ENCODE results near the gene CHIC1. TPM values are rescaled to one million over a fixed set of nuclear protein-coding genes. Genes with fewer than 3 reads are reported as not detected.
"Not testable (repeated sequence)": the region's sequence is repeated elsewhere in the genome, so short reads cannot be mapped to it uniquely, and the experiment has no call there.

The CHIC1 gene
- 13.4 TPM for total RNA-seq
- long read RNA-seq, full-length matches to known transcripts, result 3 of 4 reads
- long read RNA-seq, partial matches to known transcripts, result 0 of 4 reads
- long read RNA-seq, other reads (novel, unspliced or antisense), result 1 of 4 reads

DNA sequence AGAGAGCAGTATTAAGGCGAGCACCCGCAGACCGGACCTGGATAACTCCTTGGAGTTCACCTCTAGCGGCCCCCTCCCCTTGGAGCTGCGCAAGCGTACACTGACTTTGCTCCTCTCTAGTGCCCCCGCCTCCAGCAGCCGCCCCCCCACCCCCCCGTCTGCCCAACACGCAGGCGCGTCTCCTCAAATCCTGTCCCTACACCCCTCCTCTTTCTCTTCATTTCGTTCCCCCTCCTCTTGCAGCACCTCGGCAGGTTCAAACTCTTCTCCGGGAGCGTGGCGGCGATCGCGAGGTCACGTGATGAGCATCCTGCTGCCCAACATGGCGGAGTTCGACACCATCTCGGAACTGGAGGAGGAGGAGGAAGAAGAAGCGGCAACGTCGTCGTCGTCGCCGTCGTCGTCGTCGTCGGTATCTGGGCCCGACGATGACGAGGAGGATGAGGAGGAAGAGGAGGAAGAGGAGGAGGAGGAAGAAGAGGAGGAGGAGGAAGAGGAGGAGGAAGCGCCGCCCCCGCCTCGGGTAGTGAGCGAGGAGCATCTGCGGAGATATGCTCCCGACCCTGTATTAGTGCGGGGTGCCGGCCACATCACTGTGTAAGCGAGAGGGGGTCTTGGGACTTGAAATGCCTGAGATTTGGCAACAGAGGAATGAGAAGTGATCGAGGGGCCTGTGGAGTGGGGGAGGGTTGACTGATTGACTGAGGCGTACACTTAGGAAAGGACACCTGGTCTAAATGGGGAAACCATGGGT lies at the start of gene CHIC1:
TSS of gene CHIC1 (plus strand) at position 214 of the 754 bp plus-strand sequence. CDS start at position 302, 88 bp downstream.
- Histone ChIP-seq H3K4me3 (peak within 1 kb of the TSS; percentile 72), H3K27ac (replicated peaks) (peak within 1 kb of the TSS; percentile 88), H3K4me1 (peaks cover 14% of the 10 kb centered on the region), H3K27me3 (ENCODE audit: low read depth) (no peaks in the 10 kb centered on the region), H3K9me3 (replicated peaks) (no peaks in the 10 kb centered on the region), H3K36me3 (no peaks in the 10 kb centered on the region)
- peak; percentile 47 for DNase-seq
- TF ChIP-seq, protein P1, sequence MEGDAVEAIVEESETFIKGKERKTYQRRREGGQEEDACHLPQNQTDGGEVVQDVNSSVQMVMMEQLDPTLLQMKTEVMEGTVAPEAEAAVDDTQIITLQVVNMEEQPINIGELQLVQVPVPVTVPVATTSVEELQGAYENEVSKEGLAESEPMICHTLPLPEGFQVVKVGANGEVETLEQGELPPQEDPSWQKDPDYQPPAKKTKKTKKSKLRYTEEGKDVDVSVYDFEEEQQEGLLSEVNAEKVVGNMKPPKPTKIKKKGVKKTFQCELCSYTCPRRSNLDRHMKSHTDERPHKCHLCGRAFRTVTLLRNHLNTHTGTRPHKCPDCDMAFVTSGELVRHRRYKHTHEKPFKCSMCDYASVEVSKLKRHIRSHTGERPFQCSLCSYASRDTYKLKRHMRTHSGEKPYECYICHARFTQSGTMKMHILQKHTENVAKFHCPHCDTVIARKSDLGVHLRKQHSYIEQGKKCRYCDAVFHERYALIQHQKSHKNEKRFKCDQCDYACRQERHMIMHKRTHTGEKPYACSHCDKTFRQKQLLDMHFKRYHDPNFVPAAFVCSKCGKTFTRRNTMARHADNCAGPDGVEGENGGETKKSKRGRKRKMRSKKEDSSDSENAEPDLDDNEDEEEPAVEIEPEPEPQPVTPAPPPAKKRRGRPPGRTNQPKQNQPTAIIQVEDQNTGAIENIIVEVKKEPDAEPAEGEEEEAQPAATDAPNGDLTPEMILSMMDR (IDR thresholded peaks at IDR 0.05; ENCODE audit: borderline replicate concordance), result no peak
- intact Hi-C loops (cut with micrococcal nuclease), result no loop called here

DNA sequence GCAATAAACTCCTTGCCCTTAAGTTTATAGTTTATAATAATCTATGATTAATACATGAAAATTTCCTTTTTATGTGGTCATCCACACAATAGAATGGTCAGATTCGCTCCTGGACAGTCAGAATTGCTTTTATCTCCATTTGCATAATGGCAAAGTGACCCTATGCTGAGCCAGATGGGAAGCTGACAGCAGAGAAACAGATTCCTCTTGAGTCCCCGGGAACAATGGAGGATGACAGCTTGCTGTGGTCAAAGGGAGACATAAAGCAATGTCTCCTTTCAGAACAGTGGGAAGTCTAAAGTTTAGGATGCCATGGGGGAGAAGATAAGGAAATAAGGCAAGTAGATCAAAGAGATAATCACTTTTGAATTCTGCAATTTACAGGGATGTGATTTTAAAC lies 40.2 kb upstream of the CHIC1 start:
- H3K9me3 ChIP-seq (replicated peaks); H3K27ac ChIP-seq (replicated peaks); H3K4me3 ChIP-seq; H3K4me1 ChIP-seq; H3K36me3 ChIP-seq; intact Hi-C loops (cut with micrococcal nuclease); H3K27me3 ChIP-seq (ENCODE audit: low read depth); DNase-seq: not testable (repeated sequence)

DNA sequence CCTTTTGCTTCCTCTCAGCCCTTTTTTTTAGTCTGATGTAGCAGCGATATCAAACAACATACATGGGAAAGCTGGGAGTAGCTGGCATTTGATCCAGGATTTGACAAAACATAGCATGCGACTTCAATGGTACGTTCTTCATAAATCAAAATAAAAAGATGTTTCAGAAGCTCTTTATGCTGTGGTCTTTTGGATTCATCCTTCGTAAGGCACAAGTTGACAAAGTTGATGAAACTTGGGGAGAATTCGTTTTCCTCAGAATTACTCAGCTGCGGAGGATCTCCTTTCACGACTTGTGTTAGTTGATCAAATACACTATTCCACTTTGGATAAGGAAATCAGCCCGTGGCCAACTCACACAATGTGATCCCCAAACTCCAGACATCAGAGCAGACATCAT lies 38.1 kb upstream of the CHIC1 start:
- no peak for DNase-seq
- Histone ChIP-seq H3K27me3 (ENCODE audit: low read depth) (no peaks in the 10 kb centered on the region), H3K27ac (replicated peaks) (no peak overlapping the region), H3K36me3 (no peaks in the 10 kb centered on the region), H3K9me3 (replicated peaks) (no peaks in the 10 kb centered on the region), H3K4me1 (no peaks in the 10 kb centered on the region), H3K4me3 (no peak overlapping the region)
- intact Hi-C loops (cut with micrococcal nuclease), result no loop called here
- TF ChIP-seq, protein P1 (IDR thresholded peaks at IDR 0.05; ENCODE audit: borderline replicate concordance), result no peak

DNA sequence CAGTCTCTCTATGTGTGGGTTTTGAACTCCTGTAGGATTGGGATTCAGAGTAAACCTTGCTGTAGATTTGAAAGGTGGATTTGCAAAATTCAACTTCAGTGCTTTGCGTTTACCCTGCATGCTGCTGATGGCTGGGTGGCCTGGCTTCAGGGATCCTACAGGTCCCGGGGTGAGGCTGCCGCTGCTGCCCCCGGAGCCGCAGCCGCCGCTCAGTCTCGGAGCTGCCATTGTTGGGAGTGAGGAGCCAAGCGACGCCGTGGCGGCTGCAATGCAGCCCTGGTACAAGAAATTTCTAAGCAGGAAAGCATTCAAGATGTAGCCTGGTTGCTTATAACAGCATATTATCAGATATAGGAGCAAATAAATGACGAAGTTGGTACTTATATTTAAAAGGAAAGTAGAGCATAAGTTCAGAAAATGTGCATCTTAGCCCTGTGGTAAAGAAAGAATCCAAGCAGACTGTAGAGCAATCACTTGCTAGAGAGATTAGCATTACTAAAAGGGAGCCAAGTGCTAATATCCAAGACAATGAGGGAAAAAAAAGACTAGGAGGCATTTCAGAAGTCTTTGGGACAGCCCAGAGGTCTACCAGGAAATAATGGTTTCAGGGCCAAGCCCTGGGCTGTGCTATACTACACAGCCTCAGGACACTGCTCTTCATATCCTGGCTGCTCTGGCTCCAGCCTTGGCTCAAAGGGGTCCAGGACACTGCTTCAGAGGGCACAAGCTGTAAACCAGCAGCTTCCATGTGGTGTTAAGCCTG lies 36.9 kb upstream of the CHIC1 start:
- no peaks in the 10 kb centered on the region for H3K9me3 ChIP-seq (replicated peaks)
- intact Hi-C loops (cut with micrococcal nuclease), result no loop called here
- DNase-seq, result no peak
- no peak overlapping the region for H3K27ac ChIP-seq (replicated peaks)
- no peaks in the 10 kb centered on the region for H3K27me3 ChIP-seq (ENCODE audit: low read depth)
- TF ChIP-seq, protein P1 (IDR thresholded peaks at IDR 0.05; ENCODE audit: borderline replicate concordance), result no peak
- no peak overlapping the region for H3K4me3 ChIP-seq
- H3K4me1 ChIP-seq, result no peaks in the 10 kb centered on the region
- no peaks in the 10 kb centered on the region for H3K36me3 ChIP-seq

DNA sequence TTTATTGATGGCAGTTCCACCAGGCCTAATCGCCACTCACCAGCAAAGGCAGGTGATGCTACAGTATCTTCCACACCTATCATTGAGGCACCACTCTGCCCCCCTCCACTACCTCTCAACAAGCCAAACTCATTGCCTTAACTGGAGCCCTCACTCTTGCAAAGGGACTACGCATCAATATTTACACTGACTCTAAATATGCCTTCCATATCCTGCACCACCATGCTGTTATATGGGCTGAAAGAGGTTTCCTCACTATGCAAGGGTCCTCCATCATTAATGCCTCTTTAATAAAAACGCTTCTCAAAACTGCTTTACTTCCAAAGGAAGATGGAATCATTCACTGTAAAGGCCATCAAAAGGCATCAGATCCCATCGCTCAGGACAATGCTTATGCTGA lies 31.3 kb upstream of the CHIC1 start:
- DNase-seq; H3K27me3 ChIP-seq (ENCODE audit: low read depth); intact Hi-C loops (cut with micrococcal nuclease); H3K27ac ChIP-seq (replicated peaks); H3K36me3 ChIP-seq; H3K9me3 ChIP-seq (replicated peaks); H3K4me3 ChIP-seq; H3K4me1 ChIP-seq: not testable (repeated sequence)

DNA sequence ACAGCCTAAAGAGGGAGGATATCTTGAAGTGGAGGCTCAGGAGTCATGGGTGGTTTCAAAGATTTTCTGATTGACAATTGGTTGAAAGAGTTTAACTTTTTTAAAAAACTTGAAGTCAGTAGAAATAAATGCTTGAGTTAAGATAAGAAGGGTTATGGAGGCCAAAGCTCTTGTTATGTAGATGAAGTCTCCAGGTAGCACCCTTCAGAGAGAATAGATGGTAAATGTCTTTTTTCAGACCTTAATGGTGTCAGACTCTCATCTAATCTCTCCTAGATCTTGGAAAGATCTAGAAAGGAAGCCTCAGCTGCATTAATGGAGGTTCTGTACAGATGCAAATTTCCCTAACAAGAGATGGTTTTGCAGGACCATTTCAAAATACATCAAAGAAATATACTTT lies 6.8 kb upstream of the CHIC1 start:
- Histone ChIP-seq H3K27ac (replicated peaks) (no peak overlapping the region), H3K9me3 (replicated peaks) (no peaks in the 10 kb centered on the region), H3K4me3 (no peak overlapping the region), H3K4me1 (no peaks in the 10 kb centered on the region), H3K27me3 (ENCODE audit: low read depth) (no peaks in the 10 kb centered on the region), H3K36me3 (no peaks in the 10 kb centered on the region)
- TF ChIP-seq, protein P1 (IDR thresholded peaks at IDR 0.05; ENCODE audit: borderline replicate concordance), result no peak
- no peak for DNase-seq
- intact Hi-C loops (cut with micrococcal nuclease), result no loop called here
